Activated CD8-positive, alpha-beta memory T cell treated with anti-CD3 and anti-CD28 coated beads, Interleukin-2, amount 50 U/mL, for 24 hours (primary cell): ENCODE results near the gene MYOD1.

ENCODE experiments used
- DNase-seq: peaks from one replicate; pipeline ENCODE4 v3.0.0-alpha.2; 2020; ENCODE audit errors: extremely low read depth

The MYOD1 gene

GRCh38 chr11:17719028-17719937 is at the start of gene MYOD1:
Gene MYOD1 (plus strand): TSS chr11:17719571. CDS start chr11:17719783, 212 bp downstream.
- no peak for DNase-seq

- no peak for DNase-seq
Observed at GRCh38 chr11:17672469-17672868, 46.9 kb upstream of the MYOD1 start.

GRCh38 chr11:17673951-17674350 is 45.4 kb upstream of the MYOD1 start:
- DNase-seq = no peak

GRCh38 chr11:17682848-17683247 is 36.5 kb upstream of the MYOD1 start:
- no peak for DNase-seq

DNA sequence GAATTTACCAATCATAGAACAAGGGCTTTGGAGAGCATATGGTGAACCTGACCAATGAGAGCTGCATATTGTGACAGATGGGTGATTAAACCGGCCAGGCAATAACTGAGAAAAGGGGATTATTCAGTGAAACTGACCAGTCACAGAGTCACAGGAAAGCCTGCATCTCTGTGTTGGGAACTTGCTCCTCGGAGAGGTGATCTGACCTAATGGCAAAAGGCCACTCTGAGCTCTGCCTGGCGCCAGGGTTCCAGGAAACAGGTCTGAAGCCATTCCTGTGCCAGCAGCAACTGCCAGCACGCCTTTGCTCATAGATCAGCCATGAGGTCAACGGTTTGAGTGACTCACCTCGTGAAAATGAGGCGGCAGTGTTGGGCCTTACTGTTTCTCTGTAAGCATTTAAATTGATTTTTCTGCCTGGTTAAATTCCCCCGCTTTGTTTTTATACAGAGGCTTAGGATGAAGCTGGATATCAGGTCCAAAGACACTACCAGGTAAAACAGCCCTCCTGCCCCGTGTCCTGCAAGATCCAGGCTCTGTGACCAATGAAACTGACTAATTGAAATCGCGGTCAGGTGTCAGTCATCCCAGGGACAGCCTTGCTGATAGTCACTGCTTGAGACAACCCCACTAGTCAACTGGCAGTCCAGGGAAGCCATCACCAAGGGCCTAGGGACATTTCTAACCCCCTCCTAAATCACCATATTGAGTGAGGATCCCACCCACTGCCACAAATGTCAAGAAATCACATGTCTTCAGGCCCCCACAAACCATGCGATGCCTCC is 35.8 kb upstream of the MYOD1 start:
- no peak for DNase-seq

DNA sequence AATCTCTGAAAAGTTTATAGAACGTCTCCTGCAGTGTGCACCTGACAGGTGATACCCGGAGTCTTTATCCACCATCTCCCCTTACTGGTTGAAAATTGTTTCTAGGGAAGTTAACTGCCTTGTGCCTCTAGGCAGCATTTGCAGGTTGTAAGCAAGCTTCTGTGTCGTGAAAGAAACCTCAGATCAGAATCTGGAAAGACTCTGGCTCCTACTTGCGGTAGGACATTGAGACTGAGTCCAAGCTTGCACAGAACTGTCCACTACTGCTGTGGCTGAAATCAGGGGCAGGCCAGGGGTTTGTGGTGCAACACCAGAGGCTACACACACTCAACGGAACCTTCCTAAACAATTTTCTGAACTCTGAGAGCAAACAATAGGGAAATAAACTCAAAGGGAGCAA is 34.8 kb upstream of the MYOD1 start:
- DNase-seq = no peak

DNA sequence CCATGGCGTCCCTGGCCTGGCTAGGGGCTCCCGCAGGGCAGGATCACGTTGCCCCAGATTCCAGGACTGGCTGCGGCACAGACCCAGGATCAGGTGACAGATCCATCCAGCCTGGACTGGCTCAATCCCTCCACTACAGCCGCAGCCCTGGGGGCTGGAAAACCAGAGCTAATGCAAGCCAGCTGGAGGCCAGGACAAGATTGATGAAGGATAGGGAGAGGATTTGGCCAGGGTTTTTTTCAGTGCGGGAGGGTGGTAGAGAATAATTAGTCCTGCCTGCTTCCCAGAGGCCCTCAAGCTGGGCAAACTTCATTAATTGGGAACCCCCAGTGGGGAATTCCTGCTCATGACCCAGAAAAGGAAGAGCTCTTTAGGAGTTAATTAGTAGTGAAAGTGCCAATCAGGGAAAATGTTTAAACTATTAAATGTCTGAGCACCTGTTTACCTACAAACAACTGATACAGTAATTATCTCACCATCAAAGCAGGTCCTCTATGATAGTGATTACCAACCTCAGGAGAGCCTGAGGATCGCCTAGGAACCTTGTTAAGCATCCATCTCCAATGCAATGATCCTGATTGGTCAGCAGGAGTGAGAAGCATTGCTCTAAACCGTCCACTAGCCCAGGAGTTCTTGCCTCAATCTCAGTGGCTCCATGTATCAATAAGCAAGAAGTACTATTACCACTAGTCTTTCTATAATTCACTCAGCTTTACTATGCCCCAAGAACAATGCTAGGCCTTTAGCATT is 33.0 kb upstream of the MYOD1 start:
- DNase-seq = no peak

- no peak for DNase-seq
Observed at GRCh38 chr11:17687946-17688670, 31.3 kb upstream of the MYOD1 start.

GRCh38 chr11:17691550-17691949 is 27.8 kb upstream of the MYOD1 start:
- no peak for DNase-seq

DNA sequence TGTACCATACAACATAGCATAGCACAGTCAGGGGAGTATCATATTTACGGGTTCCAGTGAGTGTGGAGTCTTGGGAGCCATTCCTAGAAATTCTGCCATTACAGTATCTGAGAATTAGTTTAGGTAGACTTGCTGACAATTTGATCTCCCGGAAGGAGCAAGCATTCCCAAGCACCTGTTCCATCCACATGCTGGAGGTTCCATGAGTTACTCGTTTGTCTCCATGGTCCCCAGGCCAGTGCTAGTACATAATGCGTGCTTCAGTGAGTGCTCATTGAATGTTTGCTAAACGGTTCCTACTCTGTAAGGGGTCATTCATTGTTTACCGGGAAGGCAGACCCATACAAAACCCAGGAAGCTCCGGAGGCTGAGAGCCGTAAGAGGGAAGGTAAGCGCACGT is 27.4 kb upstream of the MYOD1 start:
- DNase-seq = no peak

DNA sequence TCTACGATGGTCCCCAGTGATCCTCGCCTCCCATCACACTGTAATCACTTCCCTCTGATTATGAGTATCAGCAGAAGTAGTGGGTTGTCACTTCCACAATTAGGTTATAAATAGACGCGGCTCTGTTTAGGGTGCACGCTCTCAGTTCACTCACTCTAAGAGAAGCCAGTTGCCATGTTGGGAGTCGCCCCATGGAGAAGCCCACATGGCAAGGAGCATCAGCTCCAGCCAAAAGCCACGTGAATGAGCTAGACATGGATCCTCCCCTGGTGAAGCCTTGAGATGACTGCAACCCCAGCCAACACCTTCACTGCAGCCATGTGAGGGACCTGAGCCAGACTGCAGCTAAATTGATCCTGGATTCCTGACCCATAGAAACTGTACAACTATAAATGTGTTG is 26.4 kb upstream of the MYOD1 start:
- no peak for DNase-seq

- no peak for DNase-seq
Observed at GRCh38 chr11:17693531-17693930, 25.8 kb upstream of the MYOD1 start.

- DNase-seq = no peak
Observed at GRCh38 chr11:17694494-17695110, 24.8 kb upstream of the MYOD1 start.

- DNase-seq = no peak
Observed at GRCh38 chr11:17695454-17696441, 23.6 kb upstream of the MYOD1 start.

DNA sequence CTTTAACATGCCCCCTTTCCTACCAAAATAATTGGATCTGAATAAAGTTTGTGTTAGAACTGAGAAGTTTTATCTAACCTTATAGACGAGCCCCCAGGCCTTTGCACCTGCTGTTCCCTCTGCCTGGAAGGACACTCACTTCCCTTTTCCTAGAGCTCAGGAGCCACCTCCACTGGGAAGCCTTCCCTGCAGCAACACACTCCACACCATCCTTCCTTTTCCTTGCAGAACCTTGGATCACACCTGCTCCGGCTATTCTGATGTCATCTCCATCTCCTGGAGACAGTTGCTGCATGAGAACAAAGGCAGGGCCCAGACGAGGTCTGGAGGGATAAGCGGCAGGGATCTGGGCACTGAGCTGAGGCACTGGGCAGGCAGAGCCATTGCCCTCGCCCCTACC is 22.6 kb upstream of the MYOD1 start:
- DNase-seq = no peak

DNA sequence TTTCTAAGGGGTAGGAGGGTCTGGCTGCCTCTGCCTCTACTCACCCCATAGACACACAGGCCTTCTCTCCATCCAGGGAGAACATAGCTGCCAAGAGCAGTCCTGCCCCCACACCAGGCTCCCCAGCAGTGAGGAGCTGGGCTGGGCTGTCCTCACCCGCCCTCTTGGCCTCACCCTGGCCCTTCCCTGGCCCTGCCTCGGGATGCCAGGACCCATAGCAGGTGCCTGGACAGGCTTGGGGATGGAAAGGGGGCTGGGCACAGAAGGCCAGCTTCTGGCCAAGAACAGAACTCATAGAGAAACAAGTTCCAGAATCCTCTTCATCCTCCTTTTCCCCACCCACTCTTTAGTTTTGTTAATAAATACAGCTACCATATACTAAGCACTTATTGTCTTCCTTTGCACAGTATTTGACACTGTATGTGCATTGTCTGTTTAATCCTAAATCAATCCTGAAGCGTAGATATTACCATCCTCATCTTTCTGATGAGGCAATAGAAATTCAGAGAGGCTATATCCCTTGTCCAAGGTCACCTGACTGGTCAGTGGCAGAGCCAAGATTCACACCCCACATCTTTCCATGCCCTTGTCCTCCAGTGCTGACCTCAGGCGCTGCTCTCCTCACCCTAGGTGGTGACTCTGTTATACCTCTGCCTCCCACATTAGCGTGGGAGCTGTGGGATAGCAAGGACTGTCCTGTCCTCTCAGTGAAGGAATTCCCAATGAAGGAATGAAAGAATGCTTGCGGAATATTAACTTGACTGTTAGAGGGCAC is 22.0 kb upstream of the MYOD1 start:
- DNase-seq = no peak

GRCh38 chr11:17699147-17700114 is 19.9 kb upstream of the MYOD1 start:
- DNase-seq = no peak

DNA sequence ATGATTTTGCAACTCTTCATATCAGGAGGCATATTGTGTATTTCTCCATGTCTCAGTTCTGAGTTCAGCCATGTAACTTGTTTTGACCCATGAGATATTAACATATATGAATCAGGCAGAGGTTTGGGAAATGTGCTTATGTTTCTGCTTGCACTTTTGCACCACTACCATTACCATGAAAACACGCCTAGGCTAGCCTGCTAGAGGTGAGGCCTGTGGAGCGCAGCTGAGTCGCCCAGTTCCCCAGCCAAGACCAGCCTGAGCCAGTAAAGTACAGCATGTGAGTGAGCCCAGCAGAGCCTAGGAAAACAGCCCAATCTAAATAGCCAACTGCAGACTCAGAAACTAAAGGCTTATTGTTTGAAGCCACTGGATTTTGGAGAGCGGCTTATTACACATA is 18.4 kb upstream of the MYOD1 start:
- no peak for DNase-seq
